IMR-90 (cell line): Measurements from ENCODE around the gene CPEB3. TPM values are rescaled to one million over a fixed set of nuclear protein-coding genes. Genes with fewer than 3 reads are reported as not detected.

Source experiments
- ATAC-seq: fragments of 200-7000 bp; cut with Tn5 transposase; 2 replicates; pipeline ENCODE4 v1.9.1; 2020; ENCODE audit warnings: low read depth, mild to moderate bottlenecking, moderate library complexity
- BruUV-seq: library from RNA; stranded (reverse); fragments of 400-500 nt; replicated peaks from 2 replicates; lab custom pipeline; 2021; lab: Mats Ljungman, UMichigan
- CTCF ChIA-PET: fragments of 300-600 bp; formaldehyde crosslinking; extraction: SDS; loops from one replicate; lab custom pipeline; 2021; ENCODE audit warnings: antibody characterized with exemption; lab: Yijun Ruan, JAX
- POLR2A ChIA-PET: fragments of 300-600 bp; sonication (Branson Sonifier 250); formaldehyde crosslinking; loops from one replicate; lab custom pipeline; 2022; ENCODE audit warnings: antibody characterized with exemption; ENCODE audit not compliant: unreplicated experiment; lab: Charles Lee
- DNase-seq: peaks from one replicate; pipeline ENCODE4 v3.0.0; 2013
- H2AFZ ChIP-seq: replicated peaks from 2 replicates; pipeline ENCODE3; 2013; ENCODE audit warnings: low read length, mild to moderate bottlenecking; ENCODE audit not compliant: poor library complexity
- H2AK5ac ChIP-seq: 2 replicates; pipeline ENCODE4 v1.6.1; 2013; ENCODE audit warnings: low read depth, low read length, inconsistent platforms
- H2AK9ac ChIP-seq: replicated peaks from 2 replicates; pipeline ENCODE3; 2013; ENCODE audit warnings: mild to moderate bottlenecking, low read depth, low read length, moderate library complexity; ENCODE audit not compliant: poor library complexity
- H2BK120ac ChIP-seq: 2 replicates; pipeline ENCODE4 v1.6.1; 2013; ENCODE audit warnings: low read depth, low read length, inconsistent platforms
- H2BK15ac ChIP-seq: 3 replicates; pipeline ENCODE4 v1.6.1; 2013; ENCODE audit warnings: low read depth, low read length, inconsistent platforms
- H2BK20ac ChIP-seq: 2 replicates; pipeline ENCODE4 v1.6.1; 2013; ENCODE audit warnings: low read depth, mild to moderate bottlenecking, inconsistent platforms, low read length, moderate library complexity
- H2BK5ac ChIP-seq: 2 replicates; pipeline ENCODE4 v1.6.1; 2013; ENCODE audit warnings: mild to moderate bottlenecking, low read depth, low read length, inconsistent platforms; ENCODE audit not compliant: poor library complexity, severe bottlenecking
- H3K14ac ChIP-seq: replicated peaks from 2 replicates; pipeline ENCODE4 v1.6.1; 2013; ENCODE audit warnings: low read depth, low read length, inconsistent platforms
- H3K18ac ChIP-seq: 2 replicates; pipeline ENCODE4 v1.6.1; 2013; ENCODE audit warnings: low read depth, low read length, control low read depth
- H3K23ac ChIP-seq: 2 replicates; pipeline ENCODE4 v1.6.1; 2013; ENCODE audit warnings: low read depth, low read length, inconsistent platforms
- H3K27ac ChIP-seq: 2 replicates; pipeline ENCODE4 v1.5.1; 2013; ENCODE audit warnings: mild to moderate bottlenecking, control low read depth, low read length; ENCODE audit not compliant: insufficient read depth
- H3K27me3 ChIP-seq: 2 replicates; pipeline ENCODE4 v1.6.1; 2013; ENCODE audit warnings: low read length; ENCODE audit not compliant: control insufficient read depth, insufficient read depth
- H3K36me3 ChIP-seq: 2 replicates; pipeline ENCODE4 v1.6.1; 2013; ENCODE audit warnings: low read length, mixed read lengths; ENCODE audit not compliant: control insufficient read depth, insufficient read depth
- H3K4ac ChIP-seq: 2 replicates; pipeline ENCODE4 v1.6.1; 2013; ENCODE audit warnings: low read depth, low read length, inconsistent platforms
- H3K4me1 ChIP-seq: 2 replicates; pipeline ENCODE4 v1.6.1; 2013; ENCODE audit warnings: low read length, mixed read lengths; ENCODE audit not compliant: control insufficient read depth, insufficient read depth
- H3K4me2 ChIP-seq: 2 replicates; pipeline ENCODE4 v1.6.1; 2013; ENCODE audit warnings: low read depth, mild to moderate bottlenecking, control low read depth, low read length, moderate library complexity
- H3K4me3 ChIP-seq: 2 replicates; pipeline ENCODE4 v1.5.1; 2013; ENCODE audit warnings: low read depth, mild to moderate bottlenecking, control low read depth, low read length, moderate library complexity; ENCODE audit not compliant: insufficient read depth
- H3K56ac ChIP-seq: 2 replicates; pipeline ENCODE4 v1.6.1; 2013; ENCODE audit warnings: low read length, inconsistent platforms; ENCODE audit not compliant: insufficient read depth; ENCODE audit errors: extremely low read depth
- H3K79me1 ChIP-seq, 2 experiments: 2 replicates each; pipeline ENCODE4 v1.6.1; 2013; ENCODE audit warnings: low read length in 2 of 2, inconsistent platforms in 1 of 2, low read depth in 1 of 2
- H3K9ac ChIP-seq: 2 replicates; pipeline ENCODE4 v1.6.1; 2013; ENCODE audit warnings: low read depth, low read length, control low read depth
- H3K9me1 ChIP-seq: 2 replicates; pipeline ENCODE4 v1.6.1; 2013; ENCODE audit warnings: low read length, inconsistent platforms; ENCODE audit not compliant: insufficient read depth
- H3K9me3 ChIP-seq: 2 replicates; pipeline ENCODE4 v1.6.1; 2013; ENCODE audit warnings: low read length; ENCODE audit not compliant: control insufficient read depth, insufficient read depth
- H4K20me1 ChIP-seq: 2 replicates; pipeline ENCODE4 v1.6.1; 2013; ENCODE audit warnings: low read length, inconsistent platforms; ENCODE audit not compliant: insufficient read depth
- H4K5ac ChIP-seq: 2 replicates; pipeline ENCODE4 v1.6.1; 2013; ENCODE audit warnings: mild to moderate bottlenecking, low read depth, low read length, control low read depth
- H4K8ac ChIP-seq, 2 experiments: 2 replicates each; pipeline ENCODE4 v1.6.1; 2013; ENCODE audit warnings: low read depth in 2 of 2, low read length in 2 of 2, control low read depth in 1 of 2, inconsistent platforms in 1 of 2
- H4K91ac ChIP-seq: 2 replicates; pipeline ENCODE4 v1.6.1; 2013; ENCODE audit warnings: low read depth, low read length, inconsistent platforms; ENCODE audit not compliant: insufficient read depth
- BHLHE40 ChIP-seq: fragments of 150-350 bp; IDR thresholded peaks from 2 replicates; pipeline ENCODE4 v1.6.1; 2016; ENCODE audit warnings: mild to moderate bottlenecking, low read depth, low read length
- CHD1 ChIP-seq: IDR thresholded peaks from 2 replicates; pipeline ENCODE4 v1.6.1; 2012; ENCODE audit warnings: low read depth, low read length, improper control_type of control experiment
- FOS ChIP-seq: fragments of 150-350 bp; IDR thresholded peaks from 2 replicates; pipeline ENCODE4 v1.6.1; 2016; ENCODE audit warnings: low read depth, low read length
- MAFK ChIP-seq: IDR thresholded peaks from 2 replicates; pipeline ENCODE4 v1.6.1; 2012; ENCODE audit warnings: low read depth, low read length, improper control_type of control experiment
- MAZ ChIP-seq: IDR thresholded peaks from 2 replicates; pipeline ENCODE4 v1.6.1; 2012; ENCODE audit warnings: low read depth, mild to moderate bottlenecking, low read length, improper control_type of control experiment, moderate library complexity, borderline replicate concordance
- MXI1 ChIP-seq: IDR thresholded peaks from 2 replicates; pipeline ENCODE4 v1.6.1; 2012; ENCODE audit warnings: low read depth, mild to moderate bottlenecking, low read length, moderate library complexity, borderline replicate concordance
- NFE2L2 ChIP-seq: fragments of 150-350 bp; IDR thresholded peaks from 2 replicates; pipeline ENCODE4 v1.6.1; 2016; ENCODE audit warnings: low read depth, mild to moderate bottlenecking, low read length
- POLR2A ChIP-seq: IDR thresholded peaks from 2 replicates; pipeline ENCODE4 v1.6.1; 2012; ENCODE audit warnings: mild to moderate bottlenecking, low read depth, low read length
- RAD21 ChIP-seq: IDR thresholded peaks from 2 replicates; pipeline ENCODE4 v1.6.1; 2012; ENCODE audit warnings: low read length, improper control_type of control experiment
- RCOR1 ChIP-seq: IDR thresholded peaks from 2 replicates; pipeline ENCODE4 v1.6.1; 2012; ENCODE audit warnings: mild to moderate bottlenecking, low read length, improper control_type of control experiment; ENCODE audit not compliant: insufficient replicate concordance
- RFX5 ChIP-seq: IDR thresholded peaks from 2 replicates; pipeline ENCODE4 v1.8.0; 2012; ENCODE audit warnings: low read depth, mild to moderate bottlenecking, low read length, moderate library complexity
- SMC3 ChIP-seq: fragments of 150-350 bp; IDR thresholded peaks from 2 replicates; pipeline ENCODE4 v1.6.1; 2016; ENCODE audit warnings: low read depth, mild to moderate bottlenecking, antibody characterized with exemption, low read length, moderate library complexity
- USF2 ChIP-seq: fragments of 150-350 bp; IDR thresholded peaks from 2 replicates; pipeline ENCODE4 v1.6.1; 2017; ENCODE audit warnings: mild to moderate bottlenecking, antibody characterized with exemption, low read length, low read depth
- dilution Hi-C: fragments of 300-500 bp; cut with HindIII; formaldehyde crosslinking; loops from one replicate; pipeline ENCODE4 v1.14.3; 2018; ENCODE audit warnings: low sequenced_read_pairs; ENCODE audit not compliant: unreplicated experiment
- in situ Hi-C: fragments of 300-500 bp; cut with MboI; formaldehyde crosslinking; loops from 3 replicates; pipeline ENCODE4 v1.14.3; 2019; ENCODE audit warnings: low sequenced_read_pairs, inconsistent platforms, mixed read lengths
- intact Hi-C: fragments of 100-400 bp; cut with micrococcal nuclease; formaldehyde crosslinking; loops from 2 replicates; pipeline ENCODE4 v1.10.0; 2022
- polyA plus RNA-seq, 3 experiments: library from polyadenylated mRNA; depleted of rRNA; stranded (reverse); fragments of >200 nt; gene quantifications; 2 replicates each; pipeline ENCODE4 v1.2.3, GENCODE V29; 2012; ENCODE audit warnings: low replicate concordance in 1 of 3
- total RNA-seq: library from RNA; depleted of rRNA; stranded (reverse); fragments of >200 nt; gene quantifications from 2 replicates; pipeline ENCODE4 v1.2.3, GENCODE V29; 2012
- TF ChIP-seq, protein P1 (sequence below): conservative IDR thresholded peaks from 2 replicates; pipeline ENCODE4 v1.5.1; 2012; ENCODE audit warnings: mild to moderate bottlenecking, low read depth, low read length, improper control_type of control experiment
- TF ChIP-seq, protein P2 (sequence below): fragments of 150-350 bp; IDR thresholded peaks from 2 replicates; pipeline ENCODE4 v1.6.1; 2016; ENCODE audit warnings: low read depth, mild to moderate bottlenecking, low read length, moderate library complexity, borderline replicate concordance

The CPEB3 gene
- total and polyA plus RNA-seq, 2 of the 4 experiments (the other 2 are of a cell fraction): 0.18 to 0.36 TPM

DNA sequence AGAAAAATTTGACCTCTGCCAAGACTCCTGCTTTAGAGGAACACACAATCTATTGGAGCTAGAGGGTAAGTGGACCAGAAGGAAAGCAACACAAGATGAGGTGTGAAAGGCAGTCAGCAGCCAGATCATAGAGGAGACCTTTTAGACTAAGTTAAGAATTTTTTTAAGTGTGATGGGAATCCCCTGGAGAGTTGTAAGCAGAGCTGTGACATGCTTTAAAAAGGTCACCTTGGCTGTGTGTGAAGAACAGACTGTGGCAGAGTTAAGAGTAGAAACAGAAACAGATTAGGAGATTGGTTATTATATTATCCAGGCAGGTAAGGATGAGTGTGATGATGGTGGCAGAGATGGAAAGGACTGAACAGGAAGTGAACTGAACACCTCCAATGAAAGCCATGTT is 23.5 kb downstream of the CPEB3 start:
- ChIA-PET CTCF (interaction anchor here (1.4 kb wide), 1 partner anchor 23 kb away, joined by 3 read pairs; the partner anchor contains the start of genes CPEB3 and MARCHF5), POLR2A (no interaction called here)
- H2BK5ac ChIP-seq: no peak overlapping the region
- H2AK9ac ChIP-seq: no peak overlapping the region
- no peak overlapping the region for H4K91ac ChIP-seq
- no peak overlapping the region for H4K5ac ChIP-seq
- H3K9me1 ChIP-seq: no peaks in the 10 kb centered on the region
- no peak overlapping the region for H2BK15ac ChIP-seq
- H3K23ac ChIP-seq: no peak overlapping the region
- H3K36me3 ChIP-seq: no peaks in the 10 kb centered on the region
- no peaks in the 10 kb centered on the region for H3K9me3 ChIP-seq
- no peak overlapping the region for H3K14ac ChIP-seq
- no peak overlapping the region for H2AK5ac ChIP-seq
- no peak overlapping the region for H3K56ac ChIP-seq
- H3K9ac ChIP-seq: no peak overlapping the region
- intact Hi-C loops: no loop called here
- in situ Hi-C loops: no loop called here
- no peaks in the 10 kb centered on the region for H3K4me1 ChIP-seq
- no peak overlapping the region for H3K4me3 ChIP-seq
- H3K18ac ChIP-seq: no peak overlapping the region
- no peak overlapping the region for H4K8ac ChIP-seq
- no peak overlapping the region for H3K27ac ChIP-seq
- no peak for DNase-seq
- no peaks in the 10 kb centered on the region for H4K20me1 ChIP-seq
- dilution Hi-C loops: no loop called here
- no peaks in the 10 kb centered on the region for H3K79me1 ChIP-seq
- ATAC-seq: no peak
- H3K4ac ChIP-seq: no peak overlapping the region
- H2BK20ac ChIP-seq: no peak overlapping the region
- no peak overlapping the region for H2AFZ ChIP-seq
- no peaks in the 10 kb centered on the region for H3K27me3 ChIP-seq
- no peak overlapping the region for H2BK120ac ChIP-seq
- BruUV-seq: no TSS peak
- no peak for TF ChIP-seq RCOR1
- TF ChIP-seq USF2: no peak
- no peak for TF ChIP-seq RAD21
- TF ChIP-seq MAZ: no peak
- TF ChIP-seq NFE2L2: no peak
- no peak for TF ChIP-seq BHLHE40
- no peak for TF ChIP-seq CHD1
- no peak for TF ChIP-seq FOS
- no peak for TF ChIP-seq MAFK
- no peak for TF ChIP-seq POLR2A
- TF ChIP-seq SMC3: no peak
- TF ChIP-seq, protein P1, sequence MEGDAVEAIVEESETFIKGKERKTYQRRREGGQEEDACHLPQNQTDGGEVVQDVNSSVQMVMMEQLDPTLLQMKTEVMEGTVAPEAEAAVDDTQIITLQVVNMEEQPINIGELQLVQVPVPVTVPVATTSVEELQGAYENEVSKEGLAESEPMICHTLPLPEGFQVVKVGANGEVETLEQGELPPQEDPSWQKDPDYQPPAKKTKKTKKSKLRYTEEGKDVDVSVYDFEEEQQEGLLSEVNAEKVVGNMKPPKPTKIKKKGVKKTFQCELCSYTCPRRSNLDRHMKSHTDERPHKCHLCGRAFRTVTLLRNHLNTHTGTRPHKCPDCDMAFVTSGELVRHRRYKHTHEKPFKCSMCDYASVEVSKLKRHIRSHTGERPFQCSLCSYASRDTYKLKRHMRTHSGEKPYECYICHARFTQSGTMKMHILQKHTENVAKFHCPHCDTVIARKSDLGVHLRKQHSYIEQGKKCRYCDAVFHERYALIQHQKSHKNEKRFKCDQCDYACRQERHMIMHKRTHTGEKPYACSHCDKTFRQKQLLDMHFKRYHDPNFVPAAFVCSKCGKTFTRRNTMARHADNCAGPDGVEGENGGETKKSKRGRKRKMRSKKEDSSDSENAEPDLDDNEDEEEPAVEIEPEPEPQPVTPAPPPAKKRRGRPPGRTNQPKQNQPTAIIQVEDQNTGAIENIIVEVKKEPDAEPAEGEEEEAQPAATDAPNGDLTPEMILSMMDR: no peak
- TF ChIP-seq, protein P2, sequence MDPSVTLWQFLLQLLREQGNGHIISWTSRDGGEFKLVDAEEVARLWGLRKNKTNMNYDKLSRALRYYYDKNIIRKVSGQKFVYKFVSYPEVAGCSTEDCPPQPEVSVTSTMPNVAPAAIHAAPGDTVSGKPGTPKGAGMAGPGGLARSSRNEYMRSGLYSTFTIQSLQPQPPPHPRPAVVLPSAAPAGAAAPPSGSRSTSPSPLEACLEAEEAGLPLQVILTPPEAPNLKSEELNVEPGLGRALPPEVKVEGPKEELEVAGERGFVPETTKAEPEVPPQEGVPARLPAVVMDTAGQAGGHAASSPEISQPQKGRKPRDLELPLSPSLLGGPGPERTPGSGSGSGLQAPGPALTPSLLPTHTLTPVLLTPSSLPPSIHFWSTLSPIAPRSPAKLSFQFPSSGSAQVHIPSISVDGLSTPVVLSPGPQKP: no peak
- no peak for TF ChIP-seq RFX5
- no peak for TF ChIP-seq MXI1
- H3K4me2 ChIP-seq: no peak overlapping the region
